HG03280 (cell line): Measurements from ENCODE around the gene C5orf22.
"Not testable (repeated sequence)": the region's sequence is repeated elsewhere in the genome, so short reads cannot be mapped to it uniquely, and the experiment has no call there.

Experiments
- ATAC-seq: cut with Tn5 transposase; IDR thresholded peaks from one replicate; pipeline ENCODE4 v1.9.1; 2021; ENCODE audit warnings: mild to moderate bottlenecking, moderate library complexity; ENCODE audit not compliant: unreplicated experiment

Gene C5orf22

GRCh38 chr5:31551878-31552277 lies 19.8 kb downstream of the C5orf22 start:
- ATAC-seq = no peak

GRCh38 chr5:31553863-31554262 lies 21.8 kb downstream of the C5orf22 start:
- no peak for ATAC-seq

GRCh38 chr5:31554552-31554951 lies 22.5 kb downstream of the C5orf22 start:
- no peak for ATAC-seq

GRCh38 chr5:31556461-31556860 lies 24.4 kb downstream of the C5orf22 start:
- no peak for ATAC-seq

- no peak for ATAC-seq
Observed at GRCh38 chr5:31559942-31560341, 27.8 kb downstream of the C5orf22 start.

- no peak for ATAC-seq
Observed at GRCh38 chr5:31561946-31562345, 29.8 kb downstream of the C5orf22 start.

- ATAC-seq = no peak
Observed at GRCh38 chr5:31563216-31563615, 31.1 kb downstream of the C5orf22 start.

GRCh38 chr5:31566362-31566761 lies 34.3 kb downstream of the C5orf22 start:
- not testable (repeated sequence) for ATAC-seq

GRCh38 chr5:31568302-31568835 lies 36.3 kb downstream of the C5orf22 start:
- ATAC-seq = no peak

- no peak for ATAC-seq
Observed at GRCh38 chr5:31569068-31569467, 37.0 kb downstream of the C5orf22 start.

- peak; percentile 73 for ATAC-seq
Observed at GRCh38 chr5:31573494-31574142, 41.5 kb downstream of the C5orf22 start.

- ATAC-seq = no peak
Observed at GRCh38 chr5:31574772-31575171, 42.7 kb downstream of the C5orf22 start.

GRCh38 chr5:31577438-31577837 lies 45.3 kb downstream of the C5orf22 start:
- ATAC-seq = no peak

- no peak for ATAC-seq
Observed at GRCh38 chr5:31579558-31579957, 47.5 kb downstream of the C5orf22 start.

GRCh38 chr5:31581498-31582099 lies 49.5 kb downstream of the C5orf22 start:
- no peak for ATAC-seq

GRCh38 chr5:31583129-31583528 lies 51.0 kb downstream of the C5orf22 start:
- no peak for ATAC-seq

- no peak for ATAC-seq
Observed at GRCh38 chr5:31585166-31585894, 53.2 kb downstream of the C5orf22 start.

GRCh38 chr5:31585895-31586270 lies 53.8 kb downstream of the C5orf22 start:
- ATAC-seq = no peak

GRCh38 chr5:31587546-31587945 lies 55.4 kb downstream of the C5orf22 start:
- ATAC-seq = no peak

- ATAC-seq = no peak
Observed at GRCh38 chr5:31593665-31594064, 61.6 kb downstream of the C5orf22 start.

GRCh38 chr5:31596354-31596753 lies 64.3 kb downstream of the C5orf22 start:
- ATAC-seq = no peak
